AG04449 (cell line): ENCODE results near the gene SLC9A6.

Experiments
- CTCF ChIA-PET: fragments of 350-600 bp; formaldehyde crosslinking; extraction: SDS; loops from one replicate; lab custom pipeline; 2021; ENCODE audit warnings: antibody characterized with exemption; lab: Yijun Ruan, JAX
- POLR2A ChIA-PET: fragments of 400-600, 350-600 bp; formaldehyde crosslinking; extraction: SDS; loops from one replicate; lab custom pipeline; 2020; ENCODE audit warnings: antibody characterized with exemption, inconsistent platforms; lab: Yijun Ruan, JAX
- DNase-seq: peaks from one replicate; pipeline ENCODE4 v3.0.0-alpha.2; 2010; ENCODE audit warnings: low read depth, low spot score
- H3K4me3 ChIP-seq: 2 replicates; pipeline ENCODE4 v1.5.1; 2011; ENCODE audit warnings: low read depth, mild to moderate bottlenecking, control low read depth, low read length
- CTCF ChIP-seq: IDR thresholded peaks from one replicate; pipeline ENCODE4 v1.5.1; 2011; ENCODE audit warnings: mild to moderate bottlenecking, moderate library complexity, low read length, control low read depth, inconsistent platforms; ENCODE audit not compliant: insufficient read depth; ENCODE audit errors: missing control alignments

SLC9A6 gene

GRCh38 chrX:136030303-136031191, 45.3 kb downstream of the SLC9A6 start:
- peak; percentile 86 for DNase-seq
- no peak for TF ChIP-seq CTCF
- ChIA-PET CTCF (interaction anchor here (0.9 to 7.9 kb wide), 11 partner anchors 10 to 664 kb away, joined by 3 to 210 read pairs (median 14); no protein-coding TSS in a partner anchor), POLR2A (interaction anchor here (0.7 to 1.8 kb wide), 3 partner anchors 133 to 850 kb away, joined by 3 to 6 read pairs (median 4); partner anchors contain the start of gene RBMX)
- H3K4me3 ChIP-seq = no peak overlapping the region

DNA sequence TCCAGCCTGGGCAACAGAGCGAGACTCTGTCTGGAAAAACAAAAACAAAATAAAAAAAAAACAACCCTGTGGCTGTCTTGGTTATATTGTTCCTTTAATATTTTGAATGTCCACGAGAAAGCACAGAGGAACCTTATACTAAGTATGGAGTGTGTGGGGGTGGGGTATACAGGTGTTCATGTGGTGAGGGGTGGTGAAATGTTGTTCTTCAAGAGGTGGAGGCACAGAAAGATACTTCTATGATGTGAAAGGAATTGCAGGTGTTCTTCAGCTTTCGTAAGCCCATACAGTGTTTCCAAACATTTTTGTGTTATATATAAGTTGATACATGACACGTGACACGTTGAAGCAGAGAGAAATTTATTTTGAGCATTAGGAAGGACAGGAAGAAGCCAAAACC, 46.4 kb downstream of the SLC9A6 start:
- H3K4me3 ChIP-seq = no peak overlapping the region
- CTCF ChIA-PET = interaction anchor here (4.6 to 7.9 kb wide), 3 partner anchors 130 to 237 kb away, joined by 72 to 210 read pairs (median 94); no protein-coding TSS in a partner anchor
- no peak for TF ChIP-seq CTCF
- POLR2A ChIA-PET = interaction anchor here (0.7 to 1.8 kb wide), 2 partner anchors 132 to 849 kb away, joined by 4 to 6 read pairs; partner anchors contain the start of gene RBMX
- DNase-seq = no peak

DNA sequence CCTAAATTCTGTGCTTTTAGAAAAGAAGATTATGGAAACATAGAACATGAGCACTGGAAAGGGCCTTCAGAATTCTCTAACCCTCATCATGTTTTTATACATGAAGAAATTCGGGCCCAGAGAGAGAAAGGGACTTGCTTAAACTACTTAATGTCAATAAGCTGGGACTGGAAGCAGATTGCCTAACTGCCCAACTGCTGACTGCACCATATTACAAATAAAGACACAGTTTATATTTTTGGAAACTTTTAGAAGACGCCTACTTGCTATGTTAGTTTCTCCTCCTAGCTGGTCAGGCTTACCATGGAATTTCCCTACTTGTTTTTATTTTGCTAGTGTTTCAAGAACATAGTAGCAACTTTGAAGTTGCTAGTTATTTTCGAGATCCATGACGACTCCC, 47.1 kb downstream of the SLC9A6 start:
- DNase-seq = no peak
- CTCF ChIA-PET = interaction anchor here (7.9 kb wide), 1 partner anchor 129 kb away, joined by 210 read pairs; no protein-coding TSS in a partner anchor
- TF ChIP-seq CTCF = no peak
- POLR2A ChIA-PET = no interaction called here
- no peak overlapping the region for H3K4me3 ChIP-seq

DNA sequence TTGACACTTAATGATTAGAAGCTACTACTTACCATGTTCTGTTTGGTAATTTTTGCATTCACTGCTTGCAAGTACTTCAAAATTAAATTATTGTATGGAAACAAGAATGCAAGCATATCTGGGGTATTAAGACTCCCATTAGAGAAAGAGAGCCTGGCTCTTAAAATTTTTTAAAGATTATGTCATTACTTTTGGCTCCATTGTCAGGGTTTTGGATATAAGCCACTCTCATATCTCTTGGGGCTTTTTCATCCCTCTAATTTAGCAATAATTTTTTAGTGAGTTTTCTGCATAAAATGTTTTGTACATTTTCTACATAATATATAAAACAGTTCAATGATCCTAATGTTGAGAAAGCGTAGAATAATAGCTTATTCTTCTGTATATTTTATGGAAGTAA, 49.4 kb downstream of the SLC9A6 start:
- no peak for TF ChIP-seq CTCF
- ChIA-PET POLR2A (no interaction called here), CTCF (interaction anchor here (1.3 to 2.2 kb wide), 4 partner anchors 126 to 233 kb away, joined by 3 to 5 read pairs (median 4); no protein-coding TSS in a partner anchor)
- no peak for DNase-seq
- no peak overlapping the region for H3K4me3 ChIP-seq

GRCh38 chrX:136035663-136036062, 50.4 kb downstream of the SLC9A6 start:
- no peak for DNase-seq
- no peak overlapping the region for H3K4me3 ChIP-seq
- POLR2A ChIA-PET = no interaction called here
- TF ChIP-seq CTCF = no peak
- CTCF ChIA-PET = interaction anchor here (1.3 to 2.2 kb wide), 4 partner anchors 125 to 232 kb away, joined by 3 to 5 read pairs (median 4); no protein-coding TSS in a partner anchor

GRCh38 chrX:136039485-136039884, 54.2 kb downstream of the SLC9A6 start:
- no peak overlapping the region for H3K4me3 ChIP-seq
- DNase-seq = no peak
- no peak for TF ChIP-seq CTCF
- POLR2A ChIA-PET = no interaction called here
- CTCF ChIA-PET = interaction anchor here (2.5 to 2.7 kb wide), 2 partner anchors 10 to 124 kb away, joined by 12 to 13 read pairs; no protein-coding TSS in a partner anchor
